ENCODE measurements around the gene BGN. TPM values are rescaled to one million over a fixed set of nuclear protein-coding genes. Genes with fewer than 3 reads are reported as not detected.

Gene BGN
- total RNA-seq, 1 experiment from 2014 or later, result 2.9 TPM

DNA sequence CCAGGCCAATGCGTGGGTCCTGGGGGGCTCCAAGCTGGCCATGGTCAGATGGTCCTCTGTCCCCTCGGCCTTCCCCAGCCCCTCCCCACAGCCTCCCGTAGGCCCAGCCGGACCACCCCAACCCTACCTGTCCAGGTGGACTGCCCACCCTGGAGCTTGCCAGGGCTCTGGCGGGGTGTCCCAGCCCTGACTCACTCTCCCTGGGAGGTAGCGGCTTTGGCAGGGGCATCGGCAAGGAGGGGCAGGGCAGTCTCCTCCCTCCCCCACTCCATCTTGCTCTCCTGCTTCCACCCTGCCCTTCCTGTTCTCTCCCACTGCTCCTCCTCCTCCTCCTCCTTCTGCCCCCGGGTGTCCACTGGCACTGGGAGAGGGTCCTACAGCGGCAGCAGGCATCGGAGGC is 7.4 kb downstream of the BGN start:
- Histone ChIP-seq H3K9me3 (ENCODE audit: control insufficient read depth, insufficient read depth, low read depth, low read length) (no peaks in the 10 kb centered on the region), H3K27me3 (ENCODE audit: control insufficient read depth, insufficient read depth, low read length) (no peaks in the 10 kb centered on the region), H3K27ac (ENCODE audit: low read length) (no peak overlapping the region), H3K36me3 (ENCODE audit: control insufficient read depth, insufficient read depth, low read length) (no peaks in the 10 kb centered on the region), H3K4me3 (ENCODE audit: low read depth in 2 of 2, low read length in 2 of 2) (no peak overlapping the region), H3K4me1 (ENCODE audit: control insufficient read depth, insufficient read depth, low read length) (no peaks in the 10 kb centered on the region)
- intact Hi-C loops (cut with micrococcal nuclease; ENCODE audit: unreplicated experiment), result no loop called here
- DNase-seq (ENCODE audit: low read depth, low spot score), result no peak
- ATAC-seq, result no peak
- no peak for TF ChIP-seq SIN3A (IDR thresholded peaks at IDR 0.05; ENCODE audit: borderline replicate concordance, insufficient read depth, low read depth, low read length)
- no peak for TF ChIP-seq CTCF (IDR thresholded peaks at IDR 0.05)
- no peak for TF ChIP-seq POLR2AphosphoS5 (IDR thresholded peaks at IDR 0.05; ENCODE audit: low read depth, low read length)
- TF ChIP-seq, protein P1, sequence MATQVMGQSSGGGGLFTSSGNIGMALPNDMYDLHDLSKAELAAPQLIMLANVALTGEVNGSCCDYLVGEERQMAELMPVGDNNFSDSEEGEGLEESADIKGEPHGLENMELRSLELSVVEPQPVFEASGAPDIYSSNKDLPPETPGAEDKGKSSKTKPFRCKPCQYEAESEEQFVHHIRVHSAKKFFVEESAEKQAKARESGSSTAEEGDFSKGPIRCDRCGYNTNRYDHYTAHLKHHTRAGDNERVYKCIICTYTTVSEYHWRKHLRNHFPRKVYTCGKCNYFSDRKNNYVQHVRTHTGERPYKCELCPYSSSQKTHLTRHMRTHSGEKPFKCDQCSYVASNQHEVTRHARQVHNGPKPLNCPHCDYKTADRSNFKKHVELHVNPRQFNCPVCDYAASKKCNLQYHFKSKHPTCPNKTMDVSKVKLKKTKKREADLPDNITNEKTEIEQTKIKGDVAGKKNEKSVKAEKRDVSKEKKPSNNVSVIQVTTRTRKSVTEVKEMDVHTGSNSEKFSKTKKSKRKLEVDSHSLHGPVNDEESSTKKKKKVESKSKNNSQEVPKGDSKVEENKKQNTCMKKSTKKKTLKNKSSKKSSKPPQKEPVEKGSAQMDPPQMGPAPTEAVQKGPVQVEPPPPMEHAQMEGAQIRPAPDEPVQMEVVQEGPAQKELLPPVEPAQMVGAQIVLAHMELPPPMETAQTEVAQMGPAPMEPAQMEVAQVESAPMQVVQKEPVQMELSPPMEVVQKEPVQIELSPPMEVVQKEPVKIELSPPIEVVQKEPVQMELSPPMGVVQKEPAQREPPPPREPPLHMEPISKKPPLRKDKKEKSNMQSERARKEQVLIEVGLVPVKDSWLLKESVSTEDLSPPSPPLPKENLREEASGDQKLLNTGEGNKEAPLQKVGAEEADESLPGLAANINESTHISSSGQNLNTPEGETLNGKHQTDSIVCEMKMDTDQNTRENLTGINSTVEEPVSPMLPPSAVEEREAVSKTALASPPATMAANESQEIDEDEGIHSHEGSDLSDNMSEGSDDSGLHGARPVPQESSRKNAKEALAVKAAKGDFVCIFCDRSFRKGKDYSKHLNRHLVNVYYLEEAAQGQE (IDR thresholded peaks at IDR 0.05; ENCODE audit: insufficient read depth in 1 of 2, low read depth in 2 of 2, low read length in 1 of 2), result no peak
- TF ChIP-seq TCF7L2 (IDR thresholded peaks at IDR 0.05; ENCODE audit: low read depth, low read length), result no peak
- ChIA-PET CTCF (no interaction called here), POLR2A (no interaction called here)
- BruUV-seq (replicated peaks), result no TSS peak
- in situ Hi-C loops (cut with HindIII; ENCODE audit: low pct_unique_long_range_greater_than_20kb, low sequenced_read_pairs), result no loop called here

DNA sequence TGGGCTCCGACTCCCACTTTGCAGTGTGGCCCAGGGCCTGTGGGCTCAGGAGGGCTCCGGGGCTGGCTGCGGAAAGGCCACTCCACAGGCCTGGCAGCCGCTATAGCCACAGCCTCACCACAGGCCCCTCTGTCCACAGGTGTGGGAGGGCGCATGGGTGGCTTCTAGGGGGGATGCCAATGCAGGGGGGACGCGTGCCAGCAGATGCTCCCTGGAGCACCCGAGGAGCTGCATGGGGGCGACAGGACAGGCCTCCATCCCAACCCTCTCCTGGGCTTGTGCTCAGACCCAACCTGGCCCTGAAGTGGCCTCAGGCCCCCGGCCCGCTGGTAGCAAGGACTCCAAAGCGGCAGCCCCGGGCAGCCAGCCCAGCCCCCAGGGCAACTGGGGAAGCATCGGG is 8.0 kb downstream of the BGN start:
- Histone ChIP-seq H3K27me3 (ENCODE audit: control insufficient read depth, insufficient read depth, low read length) (no peaks in the 10 kb centered on the region), H3K27ac (ENCODE audit: low read length) (no peak overlapping the region), H3K4me3 (ENCODE audit: low read depth in 2 of 2, low read length in 2 of 2) (no peak overlapping the region), H3K9me3 (ENCODE audit: control insufficient read depth, insufficient read depth, low read depth, low read length) (no peaks in the 10 kb centered on the region), H3K4me1 (ENCODE audit: control insufficient read depth, insufficient read depth, low read length) (no peaks in the 10 kb centered on the region), H3K36me3 (ENCODE audit: control insufficient read depth, insufficient read depth, low read length) (no peaks in the 10 kb centered on the region)
- TF ChIP-seq, protein P1 (IDR thresholded peaks at IDR 0.05; ENCODE audit: insufficient read depth in 1 of 2, low read depth in 2 of 2, low read length in 1 of 2), result no peak
- no peak for TF ChIP-seq POLR2AphosphoS5 (IDR thresholded peaks at IDR 0.05; ENCODE audit: low read depth, low read length)
- no peak for TF ChIP-seq TCF7L2 (IDR thresholded peaks at IDR 0.05; ENCODE audit: low read depth, low read length)
- no peak for TF ChIP-seq CTCF (IDR thresholded peaks at IDR 0.05)
- no peak for TF ChIP-seq SIN3A (IDR thresholded peaks at IDR 0.05; ENCODE audit: borderline replicate concordance, insufficient read depth, low read depth, low read length)
- in situ Hi-C loops (cut with HindIII; ENCODE audit: low pct_unique_long_range_greater_than_20kb, low sequenced_read_pairs) (no loop called here), intact Hi-C loops (cut with micrococcal nuclease; ENCODE audit: unreplicated experiment) (no loop called here)
- DNase-seq (ENCODE audit: low read depth, low spot score) (no peak), ATAC-seq (no peak)
- POLR2A ChIA-PET, result no interaction called here
- BruUV-seq (replicated peaks), result no TSS peak
- CTCF ChIA-PET, result no interaction called here

Data from Panc1 (cell line).